AG09319 (cell line): Measurements from ENCODE around the gene WDR12.
A peak's percentile ranks its signal among the peaks of the same experiment; 100 is the strongest.
"Not testable (repeated sequence)": the region's sequence is repeated elsewhere in the genome, so short reads cannot be mapped to it uniquely, and the experiment has no call there.

Experiments
- DNase-seq: peaks from one replicate; pipeline ENCODE4 v3.0.0-alpha.2; 2010; ENCODE audit warnings: low read depth; ENCODE audit errors: extremely low read depth
- CTCF ChIP-seq: IDR thresholded peaks from 2 replicates; pipeline ENCODE4 v1.5.1; 2011; ENCODE audit warnings: low read depth, mild to moderate bottlenecking, inconsistent platforms, low read length, moderate library complexity

The WDR12 gene

DNA sequence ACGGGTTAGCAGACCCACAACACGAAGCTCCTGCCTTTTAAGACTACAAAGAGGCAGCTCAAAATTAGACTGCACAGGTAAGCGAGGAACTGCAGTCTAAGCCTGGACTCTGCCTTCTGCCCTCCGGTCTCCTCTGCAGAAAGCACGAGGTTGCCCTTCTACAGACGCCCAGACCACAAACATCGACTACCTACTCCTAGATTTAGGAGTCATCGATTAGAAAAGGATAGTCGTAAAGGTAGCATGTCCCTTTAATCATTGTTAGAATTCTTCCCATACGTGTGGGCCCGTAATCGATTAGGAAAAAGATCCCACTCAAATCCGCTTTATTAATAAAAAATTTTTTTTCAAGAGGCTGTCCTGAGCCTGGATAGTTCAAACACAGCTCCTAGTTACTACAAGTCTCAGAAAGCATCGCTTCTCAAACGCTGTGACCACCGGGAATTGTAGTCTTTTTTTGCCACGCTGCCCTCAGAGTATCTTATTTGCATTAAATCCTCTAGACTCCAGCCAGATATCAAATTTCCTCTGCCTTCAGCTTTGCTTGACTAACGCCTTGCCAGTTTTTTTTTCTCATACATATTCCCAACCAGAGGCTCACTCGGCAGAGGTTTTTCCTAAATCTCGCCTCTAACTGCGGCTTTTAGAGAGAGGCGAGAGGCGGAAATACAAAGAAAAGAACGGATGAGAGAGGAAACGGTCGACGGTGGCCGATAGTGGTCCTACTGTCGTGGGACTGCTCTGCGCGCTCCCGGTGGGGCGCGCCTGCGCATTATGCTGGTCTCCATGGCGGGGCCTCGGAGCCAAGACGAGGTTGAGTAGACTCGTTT is at the start of gene WDR12, which contains the start of gene CARF:
WDR12 (minus strand) TSS at position 162 of the 830 bp plus-strand sequence. CDS start 197 bp downstream, outside the sequence.
CARF (plus strand) TSS at position 764 of the 830 bp plus-strand sequence. CDS start 29,628 bp downstream, outside the sequence.
- no peak for TF ChIP-seq CTCF
- DNase-seq = peak; percentile 77

GRCh38 chr2:202960524-202960923 is 49.1 kb upstream of the WDR12 start:
- no peak for TF ChIP-seq CTCF
- no peak for DNase-seq

- DNase-seq = no peak
- no peak for TF ChIP-seq CTCF
Measured at GRCh38 chr2:202950592-202950991, 39.1 kb upstream of the WDR12 start.

DNA sequence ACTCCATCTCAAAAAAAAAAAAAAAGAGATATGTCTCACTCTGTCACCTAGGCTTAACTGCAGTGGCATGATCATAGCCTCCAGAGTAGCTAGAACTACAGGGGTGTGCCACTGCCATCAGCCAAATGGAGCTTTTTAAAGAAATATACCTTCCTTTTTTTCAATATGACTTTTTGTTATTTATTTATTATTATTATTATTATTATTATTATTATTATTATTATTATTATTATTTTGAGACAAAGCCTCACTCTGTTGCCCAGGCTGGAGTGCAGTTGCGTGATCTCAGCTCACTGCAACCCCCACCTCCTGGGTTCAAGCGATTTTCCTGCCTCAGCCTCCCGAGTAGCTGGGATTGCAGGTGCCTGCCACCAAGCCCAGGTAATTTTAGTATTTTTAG is 37.9 kb upstream of the WDR12 start:
- not testable (repeated sequence) for DNase-seq

DNA sequence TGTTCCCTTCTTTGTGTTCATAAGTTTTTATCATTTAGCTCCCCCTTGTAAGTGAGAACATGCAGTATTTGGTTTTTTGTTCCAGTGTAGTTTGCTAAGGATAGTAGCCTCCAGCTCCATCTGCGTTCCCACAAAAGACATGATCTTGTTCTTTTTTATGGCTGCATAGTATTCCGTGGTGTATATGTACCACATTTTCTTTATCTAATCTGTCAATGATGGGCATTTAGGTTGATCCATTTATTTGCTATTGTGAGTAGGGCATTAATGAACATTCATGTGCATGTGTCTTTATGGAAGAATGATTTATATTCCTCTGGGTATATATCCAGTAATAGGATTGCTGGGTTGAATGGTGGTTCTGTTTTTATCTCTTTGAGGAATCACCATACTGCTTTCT is 34.0 kb upstream of the WDR12 start:
- DNase-seq = no peak
- no peak for TF ChIP-seq CTCF

GRCh38 chr2:202944816-202945215 is 33.3 kb upstream of the WDR12 start:
- no peak for DNase-seq

DNA sequence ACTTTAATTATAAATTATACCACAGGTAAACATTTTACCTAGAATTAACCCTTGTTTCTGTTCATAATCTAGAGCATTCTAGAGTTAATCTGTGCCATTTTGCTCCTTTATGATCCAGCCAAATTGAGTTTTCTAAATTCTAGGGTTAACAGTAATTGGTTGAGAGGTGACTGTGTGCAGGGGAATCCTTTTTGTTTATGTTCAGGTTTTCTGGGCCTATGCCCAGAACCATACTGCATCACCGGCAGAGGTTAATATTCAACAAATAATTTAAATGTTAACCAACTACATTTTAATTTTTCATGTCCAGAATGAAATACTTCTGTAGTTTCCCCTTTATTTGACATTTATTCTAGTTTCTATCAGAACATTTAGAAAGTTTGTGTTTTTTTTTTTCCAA is 32.9 kb upstream of the WDR12 start:
- DNase-seq = no peak
- TF ChIP-seq CTCF = no peak

More at GRCh38 chr2:202944816-202945215, 33.3 kb upstream of the WDR12 start:
- no peak for TF ChIP-seq CTCF
